WTC11 (cell line): ENCODE data around the gene DTNBP1. TPM values are rescaled to one million over a fixed set of nuclear protein-coding genes. Genes with fewer than 3 reads are reported as not detected.

Experiments used
- ATAC-seq: fragments of 200-7000 bp; cut with Tn5 transposase; 2 replicates; pipeline ENCODE4 v1.10.0; 2021; ENCODE audit warnings: mild to moderate bottlenecking, moderate library complexity
- CTCF ChIA-PET: fragments of 300-600 bp; sonication (Branson Sonifier 250); formaldehyde crosslinking; loops from one replicate; lab custom pipeline; 2021; ENCODE audit warnings: antibody characterized with exemption; lab: Charles Lee
- POLR2A ChIA-PET: fragments of 350-600 bp; sonication (Branson Sonifier 250); formaldehyde crosslinking; loops from one replicate; lab custom pipeline; 2021; ENCODE audit warnings: antibody characterized with exemption; lab: Charles Lee
- DNase-seq: peaks from one replicate; pipeline ENCODE4 v3.0.0; 2021; ENCODE audit warnings: low spot score
- H3K27ac Mint-ChIP-seq: 2 replicates; pipeline ENCODE4 v1.8.0; 2021; ENCODE audit warnings: mixed read lengths
- H3K27me3 Mint-ChIP-seq: 2 replicates; pipeline ENCODE4 v1.8.0; 2021; ENCODE audit warnings: low read depth, mild to moderate bottlenecking, moderate library complexity, mixed read lengths
- H3K36me3 Mint-ChIP-seq: 2 replicates; pipeline ENCODE4 v1.8.0; 2021; ENCODE audit warnings: mixed read lengths
- H3K4me1 Mint-ChIP-seq: 2 replicates; pipeline ENCODE4 v1.8.0; 2022; ENCODE audit warnings: mixed read lengths
- H3K4me3 Mint-ChIP-seq: 2 replicates; pipeline ENCODE4 v1.8.0; 2021; ENCODE audit warnings: mild to moderate bottlenecking, moderate library complexity, mixed read lengths
- H3K9me3 Mint-ChIP-seq: 2 replicates; pipeline ENCODE4 v1.8.0; 2021; ENCODE audit warnings: mixed read lengths
- CBFB ChIP-seq: sonication (generic); formaldehyde crosslinking; IDR thresholded peaks from 2 replicates; pipeline ENCODE4 v1.8.1; 2022; ENCODE audit warnings: mild to moderate bottlenecking, low read depth, missing genetic modification reagents
- CREB1 ChIP-seq: sonication (generic); formaldehyde crosslinking; IDR thresholded peaks from 2 replicates; pipeline ENCODE4 v1.8.0; 2023; ENCODE audit warnings: mild to moderate bottlenecking, missing genetic modification reagents
- HMGXB4 ChIP-seq: sonication (generic); formaldehyde crosslinking; IDR thresholded peaks from 2 replicates; pipeline ENCODE4 v1.8.1; 2023; ENCODE audit warnings: mild to moderate bottlenecking, moderate library complexity, missing genetic modification reagents
- PRRX2 ChIP-seq: fragments of 250-450 bp; sonication (Bioruptor Pico); IDR thresholded peaks from 2 replicates; pipeline ENCODE4 v1.8.0; 2021; ENCODE audit warnings: mild to moderate bottlenecking
- SOX15 ChIP-seq: fragments of 250-450 bp; sonication (Bioruptor Pico); IDR thresholded peaks from 2 replicates; pipeline ENCODE4 v1.9.0; 2021; ENCODE audit warnings: mild to moderate bottlenecking
- STAT6 ChIP-seq: sonication (generic); formaldehyde crosslinking; conservative IDR thresholded peaks from 2 replicates; pipeline ENCODE4 v1.8.1; 2023; ENCODE audit warnings: mild to moderate bottlenecking, low read depth, missing genetic modification reagents, moderate library complexity
- ZNF121 ChIP-seq: sonication (generic); formaldehyde crosslinking; IDR thresholded peaks from 2 replicates; pipeline ENCODE4 v1.8.0; 2023; ENCODE audit warnings: missing genetic modification reagents
- ZNF138 ChIP-seq: sonication (generic); formaldehyde crosslinking; conservative IDR thresholded peaks from 2 replicates; pipeline ENCODE4 v1.8.1; 2022; ENCODE audit warnings: mild to moderate bottlenecking, moderate library complexity, missing genetic modification reagents
- ZNF232 ChIP-seq: sonication (generic); formaldehyde crosslinking; IDR thresholded peaks from 2 replicates; pipeline ENCODE4 v1.8.0; 2022; ENCODE audit warnings: mild to moderate bottlenecking, missing genetic modification reagents
- ZNF317 ChIP-seq: sonication (generic); formaldehyde crosslinking; IDR thresholded peaks from 2 replicates; pipeline ENCODE4 v1.8.1; 2023; ENCODE audit warnings: low read depth, mild to moderate bottlenecking, moderate library complexity, missing genetic modification reagents, borderline replicate concordance
- total RNA-seq: library from RNA; stranded (reverse); gene quantifications from 3 replicates; pipeline ENCODE4 v1.2.3, GENCODE V29; 2021
- TF ChIP-seq, protein P1 (sequence below): sonication (generic); formaldehyde crosslinking; IDR thresholded peaks from 2 replicates; pipeline ENCODE4 v1.8.1; 2023; ENCODE audit warnings: mild to moderate bottlenecking, missing genetic modification reagents, borderline replicate concordance
- TF ChIP-seq, protein P2 (sequence below): sonication (generic); formaldehyde crosslinking; IDR thresholded peaks from 2 replicates; pipeline ENCODE4 v1.8.0; 2023; ENCODE audit warnings: missing genetic modification reagents, mild to moderate bottlenecking, borderline replicate concordance
- TF ChIP-seq, protein P3 (sequence below): fragments of 250-450 bp; sonication (Bioruptor Pico); IDR thresholded peaks from 2 replicates; pipeline ENCODE4 v1.8.0; 2021; ENCODE audit warnings: mild to moderate bottlenecking
- TF ChIP-seq, protein P4 (sequence below): sonication (generic); formaldehyde crosslinking; IDR thresholded peaks from 2 replicates; pipeline ENCODE4 v1.8.1; 2023; ENCODE audit warnings: mild to moderate bottlenecking, missing genetic modification reagents, moderate library complexity
- TF ChIP-seq, protein P5 (sequence below): fragments of 250-450 bp; sonication (Bioruptor Pico); conservative IDR thresholded peaks from 2 replicates; pipeline ENCODE4 v1.9.0; 2021; ENCODE audit warnings: mild to moderate bottlenecking
- TF ChIP-seq, protein P6 (sequence below): sonication (generic); formaldehyde crosslinking; IDR thresholded peaks from 2 replicates; pipeline ENCODE4 v1.8.1; 2023; ENCODE audit warnings: mild to moderate bottlenecking, missing genetic modification reagents

Gene DTNBP1
- total RNA-seq, 1 experiment from 2014 or later, result 15.1 TPM

DNA sequence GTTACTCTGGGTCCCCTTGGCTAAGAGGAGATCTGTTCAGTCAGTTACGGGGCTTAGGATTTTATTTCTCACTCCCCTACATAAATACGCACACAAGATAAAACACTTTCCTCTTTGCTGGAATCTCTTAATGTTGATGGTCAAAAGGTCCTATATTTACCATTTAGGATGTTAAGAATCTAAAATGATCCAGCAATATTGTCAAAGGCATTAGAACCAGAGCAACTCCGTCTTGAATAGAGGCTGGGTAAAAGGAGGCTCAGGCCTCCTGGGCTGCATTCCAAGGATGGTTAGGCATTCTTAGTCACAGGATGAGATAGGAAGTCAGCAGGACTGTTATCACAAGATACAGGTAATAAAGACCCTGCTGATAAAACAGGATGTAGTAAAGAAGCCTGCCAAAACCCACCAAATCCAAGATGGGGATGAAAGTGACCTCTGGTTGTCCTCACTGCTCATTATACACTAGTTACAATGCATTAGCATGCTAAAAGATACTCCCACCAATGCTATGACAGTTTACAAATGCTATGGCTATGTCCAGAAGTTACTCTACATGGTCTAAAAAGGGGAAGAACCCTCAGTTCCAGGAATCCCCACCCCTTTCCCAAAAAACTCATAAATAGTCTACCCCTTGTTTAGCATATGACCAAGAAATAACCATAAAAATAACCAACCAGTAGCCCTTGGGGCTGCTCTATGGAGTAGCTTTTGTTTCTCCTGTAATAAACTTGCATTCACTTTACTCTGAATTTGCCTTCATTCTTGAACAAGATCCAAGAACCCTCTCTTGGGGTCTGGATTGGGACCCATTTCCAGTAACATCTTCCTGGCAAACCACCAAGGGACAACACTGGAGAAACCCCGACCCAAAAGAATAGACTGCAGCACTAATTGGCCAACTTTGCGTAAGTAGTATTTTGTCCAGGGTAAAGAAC is 107.5 kb downstream of the DTNBP1 start:
- Mint-ChIP-seq H3K4me1 (peaks cover 52% of the 10 kb centered on the region), H3K27me3 (no peaks in the 10 kb centered on the region), H3K27ac (no peak overlapping the region), H3K9me3 (no peaks in the 10 kb centered on the region), H3K36me3 (no peaks in the 10 kb centered on the region), H3K4me3 (no peak overlapping the region)
- no peak for DNase-seq
- no peak for ATAC-seq
- ChIA-PET CTCF (no interaction called here), POLR2A (no interaction called here)
- no peak for TF ChIP-seq SOX15 (CRISPR knock-in tag)
- TF ChIP-seq, protein P1, sequence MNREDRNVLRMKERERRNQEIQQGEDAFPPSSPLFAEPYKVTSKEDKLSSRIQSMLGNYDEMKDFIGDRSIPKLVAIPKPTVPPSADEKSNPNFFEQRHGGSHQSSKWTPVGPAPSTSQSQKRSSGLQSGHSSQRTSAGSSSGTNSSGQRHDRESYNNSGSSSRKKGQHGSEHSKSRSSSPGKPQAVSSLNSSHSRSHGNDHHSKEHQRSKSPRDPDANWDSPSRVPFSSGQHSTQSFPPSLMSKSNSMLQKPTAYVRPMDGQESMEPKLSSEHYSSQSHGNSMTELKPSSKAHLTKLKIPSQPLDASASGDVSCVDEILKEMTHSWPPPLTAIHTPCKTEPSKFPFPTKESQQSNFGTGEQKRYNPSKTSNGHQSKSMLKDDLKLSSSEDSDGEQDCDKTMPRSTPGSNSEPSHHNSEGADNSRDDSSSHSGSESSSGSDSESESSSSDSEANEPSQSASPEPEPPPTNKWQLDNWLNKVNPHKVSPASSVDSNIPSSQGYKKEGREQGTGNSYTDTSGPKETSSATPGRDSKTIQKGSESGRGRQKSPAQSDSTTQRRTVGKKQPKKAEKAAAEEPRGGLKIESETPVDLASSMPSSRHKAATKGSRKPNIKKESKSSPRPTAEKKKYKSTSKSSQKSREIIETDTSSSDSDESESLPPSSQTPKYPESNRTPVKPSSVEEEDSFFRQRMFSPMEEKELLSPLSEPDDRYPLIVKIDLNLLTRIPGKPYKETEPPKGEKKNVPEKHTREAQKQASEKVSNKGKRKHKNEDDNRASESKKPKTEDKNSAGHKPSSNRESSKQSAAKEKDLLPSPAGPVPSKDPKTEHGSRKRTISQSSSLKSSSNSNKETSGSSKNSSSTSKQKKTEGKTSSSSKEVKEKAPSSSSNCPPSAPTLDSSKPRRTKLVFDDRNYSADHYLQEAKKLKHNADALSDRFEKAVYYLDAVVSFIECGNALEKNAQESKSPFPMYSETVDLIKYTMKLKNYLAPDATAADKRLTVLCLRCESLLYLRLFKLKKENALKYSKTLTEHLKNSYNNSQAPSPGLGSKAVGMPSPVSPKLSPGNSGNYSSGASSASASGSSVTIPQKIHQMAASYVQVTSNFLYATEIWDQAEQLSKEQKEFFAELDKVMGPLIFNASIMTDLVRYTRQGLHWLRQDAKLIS (CRISPR knock-in tag), result no peak
- TF ChIP-seq ZNF138 (CRISPR knock-in tag), result no peak
- TF ChIP-seq CREB1 (CRISPR knock-in tag), result no peak
- no peak for TF ChIP-seq HMGXB4 (CRISPR knock-in tag)
- TF ChIP-seq CBFB (CRISPR knock-in tag), result no peak
- TF ChIP-seq, protein P2, sequence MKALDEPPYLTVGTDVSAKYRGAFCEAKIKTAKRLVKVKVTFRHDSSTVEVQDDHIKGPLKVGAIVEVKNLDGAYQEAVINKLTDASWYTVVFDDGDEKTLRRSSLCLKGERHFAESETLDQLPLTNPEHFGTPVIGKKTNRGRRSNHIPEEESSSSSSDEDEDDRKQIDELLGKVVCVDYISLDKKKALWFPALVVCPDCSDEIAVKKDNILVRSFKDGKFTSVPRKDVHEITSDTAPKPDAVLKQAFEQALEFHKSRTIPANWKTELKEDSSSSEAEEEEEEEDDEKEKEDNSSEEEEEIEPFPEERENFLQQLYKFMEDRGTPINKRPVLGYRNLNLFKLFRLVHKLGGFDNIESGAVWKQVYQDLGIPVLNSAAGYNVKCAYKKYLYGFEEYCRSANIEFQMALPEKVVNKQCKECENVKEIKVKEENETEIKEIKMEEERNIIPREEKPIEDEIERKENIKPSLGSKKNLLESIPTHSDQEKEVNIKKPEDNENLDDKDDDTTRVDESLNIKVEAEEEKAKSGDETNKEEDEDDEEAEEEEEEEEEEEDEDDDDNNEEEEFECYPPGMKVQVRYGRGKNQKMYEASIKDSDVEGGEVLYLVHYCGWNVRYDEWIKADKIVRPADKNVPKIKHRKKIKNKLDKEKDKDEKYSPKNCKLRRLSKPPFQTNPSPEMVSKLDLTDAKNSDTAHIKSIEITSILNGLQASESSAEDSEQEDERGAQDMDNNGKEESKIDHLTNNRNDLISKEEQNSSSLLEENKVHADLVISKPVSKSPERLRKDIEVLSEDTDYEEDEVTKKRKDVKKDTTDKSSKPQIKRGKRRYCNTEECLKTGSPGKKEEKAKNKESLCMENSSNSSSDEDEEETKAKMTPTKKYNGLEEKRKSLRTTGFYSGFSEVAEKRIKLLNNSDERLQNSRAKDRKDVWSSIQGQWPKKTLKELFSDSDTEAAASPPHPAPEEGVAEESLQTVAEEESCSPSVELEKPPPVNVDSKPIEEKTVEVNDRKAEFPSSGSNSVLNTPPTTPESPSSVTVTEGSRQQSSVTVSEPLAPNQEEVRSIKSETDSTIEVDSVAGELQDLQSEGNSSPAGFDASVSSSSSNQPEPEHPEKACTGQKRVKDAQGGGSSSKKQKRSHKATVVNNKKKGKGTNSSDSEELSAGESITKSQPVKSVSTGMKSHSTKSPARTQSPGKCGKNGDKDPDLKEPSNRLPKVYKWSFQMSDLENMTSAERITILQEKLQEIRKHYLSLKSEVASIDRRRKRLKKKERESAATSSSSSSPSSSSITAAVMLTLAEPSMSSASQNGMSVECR (CRISPR knock-in tag), result no peak
- no peak for TF ChIP-seq STAT6
- TF ChIP-seq, protein P3, sequence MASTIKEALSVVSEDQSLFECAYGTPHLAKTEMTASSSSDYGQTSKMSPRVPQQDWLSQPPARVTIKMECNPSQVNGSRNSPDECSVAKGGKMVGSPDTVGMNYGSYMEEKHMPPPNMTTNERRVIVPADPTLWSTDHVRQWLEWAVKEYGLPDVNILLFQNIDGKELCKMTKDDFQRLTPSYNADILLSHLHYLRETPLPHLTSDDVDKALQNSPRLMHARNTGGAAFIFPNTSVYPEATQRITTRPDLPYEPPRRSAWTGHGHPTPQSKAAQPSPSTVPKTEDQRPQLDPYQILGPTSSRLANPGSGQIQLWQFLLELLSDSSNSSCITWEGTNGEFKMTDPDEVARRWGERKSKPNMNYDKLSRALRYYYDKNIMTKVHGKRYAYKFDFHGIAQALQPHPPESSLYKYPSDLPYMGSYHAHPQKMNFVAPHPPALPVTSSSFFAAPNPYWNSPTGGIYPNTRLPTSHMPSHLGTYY, result no peak
- TF ChIP-seq ZNF232 (CRISPR knock-in tag), result no peak
- TF ChIP-seq, protein P4, sequence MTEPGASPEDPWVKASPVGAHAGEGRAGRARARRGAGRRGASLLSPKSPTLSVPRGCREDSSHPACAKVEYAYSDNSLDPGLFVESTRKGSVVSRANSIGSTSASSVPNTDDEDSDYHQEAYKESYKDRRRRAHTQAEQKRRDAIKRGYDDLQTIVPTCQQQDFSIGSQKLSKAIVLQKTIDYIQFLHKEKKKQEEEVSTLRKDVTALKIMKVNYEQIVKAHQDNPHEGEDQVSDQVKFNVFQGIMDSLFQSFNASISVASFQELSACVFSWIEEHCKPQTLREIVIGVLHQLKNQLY (CRISPR knock-in tag), result no peak
- no peak for TF ChIP-seq PRRX2
- TF ChIP-seq, protein P5, sequence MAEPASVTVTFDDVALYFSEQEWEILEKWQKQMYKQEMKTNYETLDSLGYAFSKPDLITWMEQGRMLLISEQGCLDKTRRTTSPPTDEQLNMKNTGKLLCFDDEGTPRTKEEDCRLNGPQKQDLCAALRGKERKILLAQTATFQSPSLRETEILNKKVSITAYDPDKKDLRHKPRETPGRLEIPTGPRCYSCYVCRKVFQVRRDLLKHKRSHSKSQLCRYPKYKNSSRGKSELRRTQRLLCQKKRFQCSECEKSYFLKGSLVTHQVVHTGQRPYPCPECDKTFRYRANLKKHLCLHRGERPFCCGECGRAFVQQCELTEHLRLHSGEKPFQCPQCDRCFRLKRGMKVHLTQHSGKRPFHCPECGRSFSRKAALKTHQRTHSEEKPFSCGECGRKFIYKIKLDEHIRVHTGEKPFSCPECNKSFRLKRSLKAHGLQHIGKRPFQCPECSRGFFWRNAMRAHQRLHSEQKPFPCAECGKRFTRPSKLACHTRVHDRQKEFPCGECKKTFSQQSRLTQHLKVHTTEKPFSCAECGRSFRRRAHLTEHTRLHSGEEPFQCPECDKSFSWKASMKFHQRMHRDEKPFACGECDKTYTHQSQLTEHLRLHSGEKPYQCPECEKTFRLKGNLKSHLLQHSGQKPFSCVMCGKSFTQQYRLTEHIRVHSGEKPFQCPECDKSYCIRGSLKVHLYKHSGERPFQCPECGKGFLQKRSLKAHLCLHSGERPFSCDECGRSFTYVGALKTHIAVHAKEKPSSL, result no peak
- no peak for TF ChIP-seq ZNF317 (CRISPR knock-in tag)
- no peak for TF ChIP-seq ZNF121
- TF ChIP-seq, protein P6, sequence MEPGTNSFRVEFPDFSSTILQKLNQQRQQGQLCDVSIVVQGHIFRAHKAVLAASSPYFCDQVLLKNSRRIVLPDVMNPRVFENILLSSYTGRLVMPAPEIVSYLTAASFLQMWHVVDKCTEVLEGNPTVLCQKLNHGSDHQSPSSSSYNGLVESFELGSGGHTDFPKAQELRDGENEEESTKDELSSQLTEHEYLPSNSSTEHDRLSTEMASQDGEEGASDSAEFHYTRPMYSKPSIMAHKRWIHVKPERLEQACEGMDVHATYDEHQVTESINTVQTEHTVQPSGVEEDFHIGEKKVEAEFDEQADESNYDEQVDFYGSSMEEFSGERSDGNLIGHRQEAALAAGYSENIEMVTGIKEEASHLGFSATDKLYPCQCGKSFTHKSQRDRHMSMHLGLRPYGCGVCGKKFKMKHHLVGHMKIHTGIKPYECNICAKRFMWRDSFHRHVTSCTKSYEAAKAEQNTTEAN (CRISPR knock-in tag), result no peak
